Lung (tissue), 16 donors: ENCODE results near the gene OTULINL. TPM values are rescaled to one million over a fixed set of nuclear protein-coding genes. Genes with fewer than 3 reads are reported as not detected.

ENCODE experiments used
- ATAC-seq: fragments of 200-7000 bp; cut with Tn5 transposase; one replicate; pipeline ENCODE4 v1.9.1; 2020; ENCODE audit warnings: moderate number of reproducible peaks; ENCODE audit not compliant: insufficient read depth, low FRiP score
- DNase-seq, 3 donors: peaks; one replicate each; pipeline ENCODE4 v3.0.0-alpha.2; 2013 to 2017
- H3K27ac ChIP-seq, 2 donors: one replicate each; pipeline ENCODE4 v1.5.1; 2013; ENCODE audit warnings: mild to moderate bottlenecking in 2 of 2, moderate library complexity in 2 of 2, control low read depth in 1 of 2, inconsistent platforms in 1 of 2, low read depth in 1 of 2, low read length in 1 of 2
- H3K27me3 ChIP-seq, 3 donors: one replicate each; pipeline ENCODE4 v1.5.1; 2013; ENCODE audit warnings: low read length in 2 of 3; ENCODE audit not compliant: control insufficient read depth in 3 of 3, insufficient read depth in 3 of 3
- H3K36me3 ChIP-seq, 4 donors: one replicate each; pipeline ENCODE4 v1.5.1; 2013; ENCODE audit warnings: low read length in 4 of 4, mild to moderate bottlenecking in 1 of 4, moderate library complexity in 1 of 4; ENCODE audit not compliant: control insufficient read depth in 4 of 4, insufficient read depth in 4 of 4
- H3K4me1 ChIP-seq, 5 donors: one replicate each; pipeline ENCODE4 v1.5.1; 2013; ENCODE audit warnings: low read length in 5 of 5, mild to moderate bottlenecking in 2 of 5, moderate library complexity in 1 of 5; ENCODE audit not compliant: control insufficient read depth in 5 of 5, insufficient read depth in 5 of 5
- H3K4me3 ChIP-seq: one replicate; pipeline ENCODE4 v1.5.1; 2013; ENCODE audit warnings: mild to moderate bottlenecking, control low read depth, moderate library complexity
- H3K9ac ChIP-seq, 2 donors: one replicate each; pipeline ENCODE4 v1.5.1; 2013; ENCODE audit warnings: low read length in 2 of 2, control low read depth in 1 of 2; ENCODE audit not compliant: insufficient read depth in 1 of 2
- H3K9me3 ChIP-seq, 4 donors: one replicate each; pipeline ENCODE4 v1.5.1; 2013; ENCODE audit warnings: low read length in 3 of 4, mild to moderate bottlenecking in 1 of 4, moderate library complexity in 1 of 4; ENCODE audit not compliant: control insufficient read depth in 4 of 4, insufficient read depth in 3 of 4
- WGBS, 2 donors: extraction: QIAGEN DNeasy Blood & Tissue Kit; methylation state at CpG; one replicate each; pipeline ENCODE4 v1.1.7; 2013; 5-methylcytosine and 5-hydroxymethylcytosine counted together
- long read RNA-seq, 5 donors: transcript quantifications; one replicate each; lab custom pipeline, GENCODE V29; 2026
- polyA plus RNA-seq, 2 donors: library from polyadenylated mRNA; stranded (reverse); fragments of 200-250 nt; gene quantifications; one replicate each; pipeline ENCODE4 v1.2.1, GENCODE V29; 2013
- total RNA-seq, 2 donors: library from RNA; depleted of rRNA in 1 of 2; stranded (reverse); fragments of >200 nt in 1 of 2; gene quantifications; one replicate each; pipeline ENCODE4 v1.2.1, GENCODE V29; 2014 to 2021
- TF ChIP-seq, protein P1 (sequence below): IDR thresholded peaks from 2 replicates; pipeline ENCODE4 v1.5.1; 2012; ENCODE audit warnings: mild to moderate bottlenecking; ENCODE audit errors: control extremely low read depth, extremely low read depth
- donor health status: control.
- donor health status: control.
- donor health status: Bipolar disorder and iron deficiency.
- donor health status: healthy.
- donor health status: DM: yes; HTN: yes; CAD: no.

The OTULINL gene
- total RNA-seq, result 10 to 100 TPM; 19.7 to 59.9 TPM
- 10 to 100 TPM; 24.2 to 35.9 TPM for polyA plus RNA-seq
- long read RNA-seq, donor 1, partial matches to known transcripts, result 3,262 of 3,269 reads
- long read RNA-seq, donor 1, other reads (novel, unspliced or antisense), result 6 of 3,269 reads
- long read RNA-seq, donor 2, result 0 reads
- long read RNA-seq, donor 3, partial matches to known transcripts, result 0 of 5 reads
- long read RNA-seq, donor 3, other reads (novel, unspliced or antisense), result 5 of 5 reads
- long read RNA-seq, donor 4, partial matches to known transcripts, result 2,096 of 2,097 reads
- long read RNA-seq, donor 4, other reads (novel, unspliced or antisense), result 0 of 2,097 reads
- long read RNA-seq, donor 5, partial matches to known transcripts, result 3,689 of 3,690 reads
- long read RNA-seq, donor 5, other reads (novel, unspliced or antisense), result 0 of 3,690 reads

DNA sequence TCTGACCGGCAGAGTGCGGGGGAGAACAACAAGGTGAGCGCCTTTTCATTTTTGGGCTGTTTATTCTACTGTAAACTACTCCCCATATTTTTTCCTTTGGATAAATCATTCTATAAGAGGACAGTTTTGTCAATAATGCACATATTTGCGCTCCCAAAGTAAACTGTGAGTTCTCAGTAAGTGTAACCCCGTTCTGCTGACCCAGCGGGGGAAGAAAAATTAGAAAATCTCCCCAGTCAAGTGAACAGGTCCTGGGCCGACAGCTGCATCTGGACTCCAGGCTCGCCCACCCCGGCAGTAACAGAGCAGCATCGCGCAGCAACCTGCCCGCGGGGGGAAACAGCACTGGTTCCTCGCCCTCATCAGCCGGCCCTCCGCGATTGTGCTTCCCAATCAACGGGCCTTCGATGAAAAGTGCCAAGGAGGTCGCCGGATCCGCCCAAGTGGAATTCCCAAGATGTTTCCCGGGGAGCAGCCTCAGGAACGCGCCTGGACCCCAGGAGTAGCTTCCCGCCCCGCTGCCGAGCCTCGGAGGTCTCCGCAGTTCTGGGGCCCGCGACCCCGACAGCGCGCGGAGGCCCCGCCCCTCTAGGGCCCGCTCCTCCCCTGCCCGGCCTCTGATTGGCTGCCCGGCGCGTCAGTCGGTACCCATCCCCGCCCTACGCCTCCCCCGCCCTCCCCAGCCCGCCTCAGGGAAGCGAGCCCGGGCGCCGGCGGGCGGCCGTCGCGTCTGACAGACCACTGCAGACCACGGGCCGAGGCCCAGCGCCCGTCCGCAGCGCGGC, at the start of gene OTULINL:
TSS of gene OTULINL (plus strand) at position 687 of the 785 bp plus-strand sequence. CDS start 103 bp downstream, outside the sequence.
- peak within 1 kb of the TSS; percentile 57 for H3K4me3 ChIP-seq
- ATAC-seq, result peak; percentile 94
- no peak within 1 kb of the TSS for H3K9ac ChIP-seq
- H3K36me3 ChIP-seq, result no peaks in the 10 kb centered on the region
- peaks cover 0 to 3% (median 0%) of the 10 kb centered on the region in 4 donors for H3K9me3 ChIP-seq
- peak within 1 kb of the TSS in 1 of 2 donors; percentile 91 for H3K27ac ChIP-seq
- 6 to 10% methylated on average over 45 to 63 of the region's 63 CpGs for WGBS, 2 donors
- H3K27me3 ChIP-seq, result peaks cover 0 to 12% (median 5%) of the 10 kb centered on the region in 3 donors
- peak; percentile 83 to 90 (median 89) for DNase-seq
- peaks cover 0 to 10% (median 0%) of the 10 kb centered on the region in 5 donors for H3K4me1 ChIP-seq
- TF ChIP-seq, protein P1, sequence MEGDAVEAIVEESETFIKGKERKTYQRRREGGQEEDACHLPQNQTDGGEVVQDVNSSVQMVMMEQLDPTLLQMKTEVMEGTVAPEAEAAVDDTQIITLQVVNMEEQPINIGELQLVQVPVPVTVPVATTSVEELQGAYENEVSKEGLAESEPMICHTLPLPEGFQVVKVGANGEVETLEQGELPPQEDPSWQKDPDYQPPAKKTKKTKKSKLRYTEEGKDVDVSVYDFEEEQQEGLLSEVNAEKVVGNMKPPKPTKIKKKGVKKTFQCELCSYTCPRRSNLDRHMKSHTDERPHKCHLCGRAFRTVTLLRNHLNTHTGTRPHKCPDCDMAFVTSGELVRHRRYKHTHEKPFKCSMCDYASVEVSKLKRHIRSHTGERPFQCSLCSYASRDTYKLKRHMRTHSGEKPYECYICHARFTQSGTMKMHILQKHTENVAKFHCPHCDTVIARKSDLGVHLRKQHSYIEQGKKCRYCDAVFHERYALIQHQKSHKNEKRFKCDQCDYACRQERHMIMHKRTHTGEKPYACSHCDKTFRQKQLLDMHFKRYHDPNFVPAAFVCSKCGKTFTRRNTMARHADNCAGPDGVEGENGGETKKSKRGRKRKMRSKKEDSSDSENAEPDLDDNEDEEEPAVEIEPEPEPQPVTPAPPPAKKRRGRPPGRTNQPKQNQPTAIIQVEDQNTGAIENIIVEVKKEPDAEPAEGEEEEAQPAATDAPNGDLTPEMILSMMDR, result no peak

DNA sequence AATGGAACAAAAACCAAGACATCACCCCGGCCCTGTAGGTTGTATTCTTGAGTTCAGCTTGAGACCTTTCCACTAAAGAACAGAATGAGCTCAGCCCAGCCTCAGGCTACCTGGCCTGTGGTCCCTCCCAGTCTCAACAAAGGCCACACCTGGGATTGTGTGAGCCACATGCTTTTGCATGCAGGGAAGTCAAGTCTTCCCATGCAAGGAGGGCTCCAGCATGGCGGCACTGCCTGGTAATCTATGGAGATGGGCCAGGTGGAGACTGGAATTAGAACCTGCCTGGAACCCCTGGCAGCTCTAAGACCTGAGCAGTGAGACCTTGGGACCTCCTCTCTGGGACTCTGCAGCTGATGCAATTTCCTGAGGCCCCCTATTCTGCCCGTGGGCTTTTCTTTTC, 49.4 kb upstream of the OTULINL start:
- DNase-seq (no peak), ATAC-seq (no peak)
- WGBS, 2 donors, result 48 to 64% methylated on average over 3 of the region's 3 CpGs
- TF ChIP-seq, protein P1, result no peak
- H3K4me3 ChIP-seq, result no peak overlapping the region
- no peaks in the 10 kb centered on the region for H3K9me3 ChIP-seq
- no peak overlapping the region for H3K9ac ChIP-seq
- no peak overlapping the region for H3K27ac ChIP-seq
- H3K36me3 ChIP-seq, result no peaks in the 10 kb centered on the region
- H3K4me1 ChIP-seq, result no peaks in the 10 kb centered on the region
- H3K27me3 ChIP-seq, result no peaks in the 10 kb centered on the region

DNA sequence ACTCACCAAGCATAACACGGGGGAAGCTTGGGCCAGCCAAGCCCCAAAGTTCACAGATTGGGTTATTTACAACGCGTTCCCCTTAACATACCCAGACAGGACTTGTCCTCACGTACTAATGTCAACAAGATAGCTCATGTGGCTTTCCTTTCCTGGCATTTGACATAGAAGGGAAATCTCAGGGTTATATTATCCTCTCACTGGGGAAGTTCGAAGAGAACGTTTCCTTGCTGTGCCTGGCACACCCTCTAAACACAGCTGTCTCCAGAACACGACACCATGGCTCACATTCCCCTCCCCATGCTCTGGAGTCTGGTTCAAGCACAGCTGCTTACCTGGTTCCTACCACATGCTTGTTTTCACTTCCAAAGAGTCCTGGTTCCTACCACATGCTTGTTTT, 46.8 kb upstream of the OTULINL start:
- ATAC-seq (no peak), DNase-seq (peak in 2 of 3 donors; percentile 33 to 51)
- TF ChIP-seq, protein P1, result no peak
- no peaks in the 10 kb centered on the region for H3K27me3 ChIP-seq
- H3K27ac ChIP-seq, result no peak overlapping the region
- H3K4me3 ChIP-seq, result no peak overlapping the region
- H3K4me1 ChIP-seq, result no peaks in the 10 kb centered on the region
- H3K9me3 ChIP-seq, result no peaks in the 10 kb centered on the region
- no peaks in the 10 kb centered on the region for H3K36me3 ChIP-seq
- 6 to 17% methylated on average over 7 of the region's 7 CpGs for WGBS, 2 donors
- H3K9ac ChIP-seq, result no peak overlapping the region
